ENCODE data around the gene ARHGAP28.

Gene ARHGAP28

GRCh38 chr18:6733758-6734157 lies 4.2 kb downstream of the ARHGAP28 start:
- DNase-seq (ENCODE audit: low read depth), result no peak

- DNase-seq (ENCODE audit: low read depth), result no peak
Observed at GRCh38 chr18:6734726-6735430, 5.4 kb downstream of the ARHGAP28 start.

- no peak for DNase-seq (ENCODE audit: low read depth)
Observed at GRCh38 chr18:6737833-6738232, 8.3 kb downstream of the ARHGAP28 start.

DNA sequence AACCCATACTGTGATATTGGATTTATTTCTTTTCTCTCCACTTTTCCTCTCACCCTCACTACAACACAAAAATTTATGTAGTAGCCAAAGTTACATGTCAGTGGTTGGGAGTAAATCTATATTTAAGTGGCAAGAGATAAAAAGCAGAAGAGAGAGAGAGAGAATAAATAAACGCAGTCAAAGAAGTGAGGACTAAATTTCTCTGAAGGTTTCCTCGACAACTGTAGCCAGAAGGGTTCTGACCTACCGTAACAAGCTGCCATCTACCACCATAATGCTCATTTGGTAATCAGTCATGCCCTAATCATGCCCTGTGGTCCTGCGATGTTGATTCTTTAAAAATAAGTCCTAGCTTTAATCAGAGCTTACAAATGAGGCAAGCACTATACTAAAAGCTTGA lies 9.1 kb downstream of the ARHGAP28 start:
- no peak for DNase-seq (ENCODE audit: low read depth)

DNA sequence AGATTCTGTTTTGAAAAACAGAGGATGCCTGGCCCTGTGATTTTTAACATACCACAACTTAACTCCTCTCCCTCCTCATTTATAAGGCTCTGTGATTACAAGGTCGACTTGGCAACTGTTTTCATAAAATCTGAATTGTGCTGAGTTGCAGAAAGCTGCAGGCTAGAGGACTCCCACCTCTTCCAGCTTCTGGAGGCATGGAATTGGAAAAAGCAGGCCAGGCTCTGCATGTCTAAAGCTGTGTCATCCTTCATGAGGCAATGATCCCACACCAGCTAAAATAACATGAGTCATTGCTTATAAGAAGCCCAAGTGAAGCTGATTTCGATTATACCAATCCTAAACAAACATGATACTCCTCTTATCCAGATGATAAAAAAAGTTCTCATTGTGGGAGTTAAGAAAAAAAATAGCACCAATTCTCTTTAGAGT lies 11.7 kb downstream of the ARHGAP28 start:
- peak; percentile 40 for DNase-seq (ENCODE audit: low read depth)

- DNase-seq (ENCODE audit: low read depth), result no peak
Observed at GRCh38 chr18:6741786-6742185, 12.3 kb downstream of the ARHGAP28 start.

- no peak for DNase-seq (ENCODE audit: low read depth)
Observed at GRCh38 chr18:6743999-6744398, 14.5 kb downstream of the ARHGAP28 start.

- DNase-seq (ENCODE audit: low read depth), result no peak
Observed at GRCh38 chr18:6744816-6745455, 15.4 kb downstream of the ARHGAP28 start.

DNA sequence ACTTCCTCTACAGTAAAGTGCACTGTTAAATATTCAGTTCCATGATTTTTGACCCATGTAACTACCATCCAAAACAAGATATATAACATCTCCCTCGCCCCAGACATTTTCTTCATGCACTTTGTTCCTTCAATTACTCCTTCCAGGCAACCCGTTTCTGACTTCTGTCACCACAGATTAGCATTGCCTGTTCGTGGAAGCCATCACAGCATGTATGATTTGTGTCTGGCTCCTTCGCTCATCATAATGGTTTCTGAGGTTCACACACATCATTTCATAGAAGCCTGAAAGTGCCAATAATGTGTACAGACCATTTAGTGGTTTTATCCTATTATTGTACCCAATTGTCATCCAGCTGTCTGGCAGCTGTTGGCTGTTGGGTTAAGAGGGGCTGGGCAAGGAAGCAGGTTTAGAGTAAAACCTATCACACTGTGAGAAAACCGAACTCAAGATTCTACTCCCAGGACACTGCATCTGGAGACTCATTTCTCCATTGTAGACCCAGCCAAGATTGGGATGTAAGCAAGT lies 16.1 kb downstream of the ARHGAP28 start:
- no peak for DNase-seq (ENCODE audit: low read depth)

- no peak for DNase-seq (ENCODE audit: low read depth)
Observed at GRCh38 chr18:6746386-6746960, 17.0 kb downstream of the ARHGAP28 start.

GRCh38 chr18:6747646-6748045 lies 18.1 kb downstream of the ARHGAP28 start:
- DNase-seq (ENCODE audit: low read depth), result peak; percentile 10

- no peak for DNase-seq (ENCODE audit: low read depth)
Observed at GRCh38 chr18:6748241-6748640, 18.7 kb downstream of the ARHGAP28 start.

DNA sequence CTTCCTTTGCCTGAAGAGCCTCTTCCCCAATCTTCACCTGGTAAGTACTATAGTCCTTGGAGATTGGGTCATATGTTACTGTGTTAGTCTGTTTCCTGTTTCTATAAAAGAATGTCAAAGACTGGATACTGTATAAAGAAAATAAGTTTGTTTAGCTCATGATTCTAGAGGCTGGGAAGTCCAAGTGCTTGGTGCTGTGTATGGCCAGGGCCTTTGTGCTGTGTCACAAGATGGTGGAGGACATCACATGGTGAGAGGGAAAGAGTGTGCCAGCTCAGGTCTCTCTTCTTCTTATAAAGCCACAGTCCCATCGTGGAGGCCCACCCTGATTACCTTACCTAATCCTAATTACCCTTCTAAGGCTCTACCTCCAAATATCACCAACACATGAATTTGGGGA lies 20.9 kb downstream of the ARHGAP28 start:
- no peak for DNase-seq (ENCODE audit: low read depth)

- DNase-seq (ENCODE audit: low read depth), result no peak
Observed at GRCh38 chr18:6751222-6751621, 21.7 kb downstream of the ARHGAP28 start.

DNA sequence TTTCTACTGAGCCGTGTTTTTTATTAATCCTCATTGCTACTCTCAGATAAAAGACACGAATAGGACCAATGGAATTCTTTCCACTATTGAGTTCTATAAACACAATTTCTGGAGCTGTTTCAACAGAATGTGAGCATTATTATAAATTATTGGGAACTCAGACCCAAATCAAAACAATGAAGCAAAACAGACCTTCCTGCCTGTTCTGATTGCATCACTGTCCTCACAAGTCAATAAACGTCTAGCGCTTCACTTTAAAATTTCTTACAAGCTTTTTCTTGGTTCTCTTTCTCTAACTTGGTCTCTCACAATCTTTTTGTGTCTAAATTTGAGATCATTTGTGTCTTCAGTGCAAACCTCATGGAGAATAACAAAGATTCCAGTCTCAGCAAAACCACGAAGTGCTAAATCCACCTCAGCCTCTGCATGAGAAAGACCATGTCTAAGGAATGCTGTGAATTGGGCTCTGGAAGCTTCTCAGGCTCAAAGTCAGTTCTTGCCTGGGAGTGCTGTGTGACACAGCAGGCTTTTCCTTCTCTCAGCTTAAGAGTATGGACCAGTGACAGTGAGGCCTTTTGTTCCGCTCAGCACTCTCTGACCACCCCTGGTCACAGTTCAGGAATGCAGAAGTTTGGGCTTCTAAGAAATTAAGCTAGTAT lies 22.8 kb downstream of the ARHGAP28 start:
- DNase-seq (ENCODE audit: low read depth), result no peak

- DNase-seq (ENCODE audit: low read depth), result no peak
Observed at GRCh38 chr18:6755107-6755506, 25.6 kb downstream of the ARHGAP28 start.

- DNase-seq (ENCODE audit: low read depth), result no peak
Observed at GRCh38 chr18:6757931-6758330, 28.4 kb downstream of the ARHGAP28 start.

DNA sequence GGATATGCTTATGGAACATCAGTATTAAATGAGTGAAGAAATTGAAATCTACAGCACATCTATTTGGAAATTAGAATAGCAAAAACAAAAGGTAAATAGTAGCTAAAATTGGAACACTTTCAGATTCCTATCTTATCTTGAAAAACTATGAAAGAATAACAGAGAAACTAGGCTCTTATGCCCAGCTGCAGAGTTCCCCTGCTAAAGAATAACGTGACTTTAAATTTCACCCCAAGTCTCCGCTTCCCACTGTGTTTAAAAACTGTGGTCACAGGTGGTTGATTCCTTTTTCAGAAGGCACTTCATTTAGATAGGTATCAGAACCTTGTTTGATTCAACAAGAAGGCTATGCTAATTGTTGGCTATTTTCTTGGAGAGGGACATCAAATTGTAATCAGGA lies 30.1 kb downstream of the ARHGAP28 start:
- no peak for DNase-seq (ENCODE audit: low read depth)

DNA sequence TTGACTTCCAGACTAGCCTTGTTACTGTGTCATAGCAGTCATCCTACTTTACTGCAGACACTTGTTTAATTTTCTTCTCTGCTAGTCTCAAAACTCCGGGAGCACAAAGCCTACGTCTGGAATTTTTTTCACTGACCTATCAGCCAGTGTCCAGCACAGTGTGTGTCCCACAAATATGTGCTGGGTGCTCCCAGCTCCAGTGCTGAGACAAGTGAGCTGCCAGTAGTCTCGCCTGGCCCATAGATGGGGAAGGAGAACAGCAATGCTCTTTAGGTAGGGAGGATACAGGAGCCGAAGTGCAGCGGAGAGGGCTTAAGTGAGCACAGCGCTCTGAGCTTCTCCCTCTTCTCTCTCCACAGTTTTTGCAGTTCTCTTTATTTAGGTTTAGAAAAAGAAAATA lies 34.0 kb downstream of the ARHGAP28 start:
- no peak for DNase-seq (ENCODE audit: low read depth)

DNA sequence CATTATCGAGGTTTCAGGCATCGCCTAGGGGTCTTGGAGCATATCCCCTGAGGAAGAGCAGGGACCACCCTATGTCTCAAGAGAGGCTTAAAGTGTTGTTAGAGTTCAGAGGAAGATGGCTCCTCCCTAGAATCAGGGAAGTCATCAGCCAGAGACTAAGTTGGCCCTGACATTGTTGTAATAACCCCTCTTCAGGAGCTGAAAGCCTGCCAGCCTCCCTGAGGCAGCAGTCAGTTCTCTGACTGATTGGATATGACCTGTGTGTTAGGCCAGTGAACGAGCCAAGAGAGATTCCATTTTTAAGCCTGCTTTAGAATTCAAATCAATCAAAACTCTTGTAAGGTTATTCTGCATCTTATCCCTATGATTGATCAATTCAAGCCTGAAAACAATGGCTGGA lies 34.9 kb downstream of the ARHGAP28 start:
- no peak for DNase-seq (ENCODE audit: low read depth)

DNA sequence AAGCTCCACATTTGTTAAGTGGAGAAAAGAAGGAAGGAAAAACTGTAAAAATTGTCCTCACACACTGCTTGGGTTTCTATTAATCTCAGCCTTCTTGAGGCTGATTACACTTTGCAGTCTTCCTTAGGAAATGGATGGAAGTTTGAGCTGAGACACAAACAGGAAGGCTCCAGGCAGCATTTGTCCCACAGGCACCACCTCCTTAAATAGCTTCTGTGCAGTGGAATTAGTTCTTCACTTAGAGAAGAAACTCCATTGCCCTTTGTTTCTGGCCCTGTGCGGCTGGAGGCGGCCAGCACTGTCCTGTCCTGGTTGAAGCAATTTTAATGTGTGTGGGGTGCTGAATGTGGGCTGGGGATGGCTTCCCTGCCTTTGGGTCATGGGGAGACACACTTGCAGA lies 44.3 kb downstream of the ARHGAP28 start:
- no peak for DNase-seq (ENCODE audit: low read depth)

DNA sequence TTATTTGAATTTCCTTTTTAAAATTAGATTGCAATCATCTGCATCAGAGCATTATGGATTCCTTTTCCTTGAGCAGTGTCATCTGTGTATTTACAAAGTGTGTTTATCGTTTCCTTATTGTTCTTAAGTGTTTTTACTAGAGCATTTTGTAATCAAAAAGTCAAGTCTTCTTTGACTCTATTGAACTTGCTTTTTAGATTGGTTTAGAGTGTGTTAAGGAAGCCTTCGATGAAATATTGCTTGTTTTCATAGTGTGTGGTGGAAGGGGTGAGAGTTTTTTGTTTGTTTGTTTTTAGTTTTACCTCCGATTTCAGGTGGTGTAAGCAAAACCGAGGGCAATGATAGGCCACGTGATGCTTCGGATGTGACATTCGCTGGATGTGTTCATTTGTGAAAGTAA lies 45.7 kb downstream of the ARHGAP28 start:
- no peak for DNase-seq (ENCODE audit: low read depth)

DNA sequence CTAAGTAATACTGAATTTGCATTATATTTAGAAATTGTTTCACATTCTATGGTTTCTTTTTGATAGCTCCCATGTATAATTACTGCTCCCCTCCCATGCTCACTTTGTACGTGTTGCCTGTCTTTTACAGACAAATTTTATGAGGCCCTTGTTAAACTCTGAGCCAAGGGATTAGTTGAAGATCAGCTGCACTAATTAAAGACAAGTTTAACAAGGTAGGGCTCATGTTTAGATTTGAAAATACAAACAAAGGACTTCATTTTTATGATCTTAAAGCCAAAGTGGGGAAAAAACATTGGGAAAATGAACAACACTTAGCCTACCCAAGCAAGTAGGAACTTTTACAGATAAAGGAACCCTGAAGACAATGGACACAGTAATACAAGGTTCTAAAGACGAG lies 46.2 kb downstream of the ARHGAP28 start:
- DNase-seq (ENCODE audit: low read depth), result no peak

Measured in ELR (cell line).